HG03103 (cell line): ENCODE results near the gene TMEM187.
"Not testable (repeated sequence)": the region's sequence is repeated elsewhere in the genome, so short reads cannot be mapped to it uniquely, and the experiment has no call there.

ENCODE experiments used
- ATAC-seq: cut with Tn5 transposase; IDR thresholded peaks from one replicate; pipeline ENCODE4 v1.9.1; 2021; ENCODE audit warnings: low read depth; ENCODE audit not compliant: unreplicated experiment

TMEM187 gene

DNA sequence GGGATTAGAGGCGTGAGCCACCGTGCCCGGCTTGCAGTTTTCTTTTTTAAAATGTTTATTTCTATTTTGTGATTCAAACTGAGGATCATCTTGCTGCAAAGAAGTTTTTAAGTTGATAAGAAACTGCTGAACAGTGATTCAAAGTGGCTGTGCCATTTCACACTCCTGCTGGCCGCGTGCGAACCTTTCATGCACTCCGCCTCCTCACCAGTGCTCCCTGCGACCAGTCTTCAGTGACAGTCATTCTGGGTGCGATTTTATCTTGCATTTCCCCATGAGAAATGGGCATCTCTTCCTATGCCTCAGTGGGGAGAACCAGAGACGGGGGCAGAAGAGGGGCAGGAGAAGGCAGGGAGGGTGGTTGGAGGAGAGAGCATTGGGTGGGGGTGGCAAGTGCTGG lies 21.4 kb downstream of the TMEM187 start:
- ATAC-seq, result no peak

DNA sequence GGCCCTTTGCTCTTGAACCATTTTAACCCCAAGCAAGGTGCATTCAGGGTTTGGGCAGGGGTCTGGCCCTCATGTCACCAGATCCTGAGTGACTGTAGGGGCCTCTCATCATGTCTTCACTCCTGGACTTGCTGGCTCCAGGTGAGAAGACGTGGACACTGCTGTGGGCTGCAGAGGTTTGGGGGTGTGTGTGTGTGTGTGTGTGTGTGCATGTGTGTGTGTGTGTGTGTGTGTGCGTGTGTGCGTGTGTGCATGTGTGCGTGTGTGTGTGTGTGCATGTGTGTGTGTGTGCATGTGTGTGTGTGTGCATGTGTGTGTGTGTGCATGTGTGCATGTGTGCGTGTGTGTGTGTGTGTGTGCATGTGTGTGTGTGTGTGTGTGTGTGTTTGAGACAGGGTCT lies 21.8 kb downstream of the TMEM187 start:
- not testable (repeated sequence) for ATAC-seq

DNA sequence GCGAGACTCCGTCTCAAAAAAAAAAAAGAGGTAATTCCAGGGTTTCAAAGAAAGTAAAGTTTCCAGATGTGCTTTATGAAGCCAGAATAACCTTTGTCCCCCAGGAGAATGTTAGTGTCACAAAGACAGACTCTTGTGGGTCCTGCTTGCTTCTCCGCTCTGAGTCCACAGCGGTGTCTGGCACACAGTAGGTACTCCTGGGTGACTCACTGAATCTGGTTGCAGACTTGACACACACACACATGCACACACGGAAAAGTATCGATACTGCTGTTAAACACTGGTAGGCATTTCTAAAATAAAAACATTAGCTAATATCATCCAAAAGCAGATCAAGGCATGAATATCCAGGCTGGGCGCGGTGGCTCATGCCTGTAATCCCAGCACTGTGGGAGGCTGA lies 22.9 kb downstream of the TMEM187 start:
- no peak for ATAC-seq

DNA sequence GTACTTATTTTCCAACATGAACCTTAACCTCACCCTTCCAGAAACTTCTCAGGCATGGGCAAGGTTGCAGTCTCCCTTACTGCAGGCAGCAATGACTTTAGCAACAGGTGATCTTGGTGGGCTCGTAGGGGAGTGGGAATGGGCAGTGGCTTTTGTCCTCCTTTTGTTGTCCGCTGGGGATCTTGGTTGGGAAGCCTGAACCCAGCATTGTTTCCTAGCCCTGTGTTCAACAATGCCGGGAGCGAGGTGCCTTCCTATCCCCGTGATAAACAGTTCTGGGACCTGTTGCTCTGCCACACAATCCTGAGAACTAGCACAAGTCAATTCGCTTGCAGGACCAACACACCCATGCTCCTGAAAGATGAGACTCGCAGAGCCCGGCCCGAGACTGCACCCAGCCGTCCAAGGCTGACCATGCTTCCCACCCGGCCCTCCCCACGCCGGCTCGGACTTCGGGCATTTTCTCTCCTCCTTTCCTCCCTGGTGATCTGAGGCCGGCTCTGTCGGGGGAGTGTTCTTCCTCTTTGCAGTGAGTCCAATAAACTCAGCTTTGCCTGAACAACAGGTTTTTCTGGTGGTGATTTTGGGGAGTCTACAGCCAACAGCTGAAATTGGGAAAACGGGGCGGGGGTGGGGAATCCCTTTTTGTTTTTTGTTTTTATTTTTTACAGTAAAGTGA lies 26.9 kb downstream of the TMEM187 start:
- no peak for ATAC-seq

DNA sequence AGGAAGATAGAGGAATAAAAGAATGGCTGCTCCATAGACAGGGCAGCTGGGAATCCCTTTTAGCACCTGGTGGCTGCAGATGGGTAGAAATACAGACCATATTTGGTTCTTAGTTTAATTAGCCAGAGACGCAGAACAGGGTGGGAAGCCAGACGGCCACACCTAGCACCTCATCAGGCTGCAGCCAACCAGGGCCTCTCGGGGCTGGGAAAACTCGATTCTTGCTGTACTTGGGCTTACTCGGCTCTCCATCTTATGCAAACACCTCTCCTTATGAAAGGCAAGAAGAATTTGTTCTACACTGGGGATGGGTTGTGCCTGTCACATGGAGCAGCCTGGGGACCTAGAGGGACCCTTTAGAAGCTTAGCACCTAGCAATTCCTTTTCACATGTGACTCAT lies 27.5 kb downstream of the TMEM187 start:
- no peak for ATAC-seq

DNA sequence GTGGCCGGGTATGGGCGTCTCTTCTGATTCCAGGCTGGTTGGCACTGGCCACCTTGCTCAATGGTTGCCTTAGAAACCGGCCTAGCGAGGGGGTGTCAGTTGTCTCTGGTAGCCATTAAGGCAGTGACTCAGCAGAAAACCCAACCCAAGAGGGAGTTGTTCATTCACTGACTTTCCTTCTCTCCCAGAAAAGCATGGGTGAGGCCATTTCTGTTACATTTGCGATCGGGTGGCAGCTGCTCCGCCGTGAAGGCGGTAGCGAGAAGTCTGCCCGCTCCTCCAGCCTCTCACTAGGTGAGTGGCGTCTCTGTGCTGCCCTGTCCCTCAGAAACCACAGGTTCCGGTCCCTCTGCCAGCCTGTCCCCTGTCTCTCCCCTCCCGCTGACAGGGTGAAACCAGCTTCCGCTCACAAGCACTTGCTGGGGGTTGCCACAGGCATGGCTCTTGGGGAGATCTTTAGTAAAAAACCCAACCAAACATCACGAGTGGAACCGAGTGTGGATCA lies 29.7 kb downstream of the TMEM187 start:
- no peak for ATAC-seq

DNA sequence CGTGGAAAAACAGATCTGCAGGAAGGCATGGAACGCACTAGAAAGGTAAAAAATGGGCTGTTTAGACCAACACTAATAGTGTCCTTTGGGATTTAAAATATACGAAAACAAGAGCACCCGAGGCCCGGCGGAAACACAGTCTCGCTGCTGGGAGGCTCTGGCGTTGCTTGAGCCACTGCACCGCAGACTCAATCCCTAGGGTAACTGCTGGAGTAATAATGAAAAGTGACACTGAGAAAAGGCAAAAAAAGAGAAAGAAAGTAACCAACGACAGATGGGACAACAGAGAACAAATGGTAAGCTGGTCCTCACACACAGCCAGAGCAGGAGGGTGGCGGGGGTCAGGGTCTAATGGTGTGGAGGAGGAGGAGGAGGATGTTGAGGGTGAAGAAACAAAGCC lies 31.8 kb downstream of the TMEM187 start:
- ATAC-seq, result no peak

DNA sequence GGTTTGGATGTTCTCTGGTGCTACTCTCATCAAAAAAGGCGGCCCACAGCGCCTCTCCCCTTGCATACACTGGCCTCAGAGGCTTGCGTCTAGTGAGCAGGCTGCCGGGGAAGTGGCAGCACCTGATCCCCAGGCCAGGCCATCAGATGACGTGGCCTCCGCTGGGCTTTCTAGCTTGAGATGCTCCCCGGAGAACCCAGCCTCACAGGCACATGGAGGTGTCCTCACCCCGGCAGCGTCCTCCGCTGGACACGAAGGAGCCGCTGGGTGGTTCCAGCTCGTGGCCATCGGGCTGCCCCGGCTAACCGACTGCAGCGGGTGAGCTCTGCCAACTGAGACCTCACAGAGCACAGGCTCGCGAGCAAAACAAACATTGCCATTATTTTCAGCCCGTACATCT lies 34.4 kb downstream of the TMEM187 start:
- no peak for ATAC-seq

DNA sequence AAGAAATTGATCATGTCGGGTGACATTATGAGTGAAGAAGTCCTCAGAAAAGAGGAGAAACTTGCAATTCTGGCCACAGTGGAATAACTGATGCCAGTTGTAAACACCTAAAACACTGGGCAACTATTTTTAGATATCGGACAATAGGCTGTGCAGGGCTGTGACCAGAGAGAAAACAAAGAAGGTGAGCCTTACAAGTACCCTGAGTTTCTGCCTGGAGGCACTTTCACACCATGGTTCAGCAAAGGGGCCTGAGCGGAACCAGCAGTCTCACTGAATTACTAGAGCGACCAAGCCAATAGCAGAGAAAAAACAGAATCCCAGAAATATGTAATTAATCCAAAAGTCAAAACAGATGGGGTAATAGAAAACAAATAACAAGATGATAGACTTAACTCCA lies 36.0 kb downstream of the TMEM187 start:
- ATAC-seq, result no peak

DNA sequence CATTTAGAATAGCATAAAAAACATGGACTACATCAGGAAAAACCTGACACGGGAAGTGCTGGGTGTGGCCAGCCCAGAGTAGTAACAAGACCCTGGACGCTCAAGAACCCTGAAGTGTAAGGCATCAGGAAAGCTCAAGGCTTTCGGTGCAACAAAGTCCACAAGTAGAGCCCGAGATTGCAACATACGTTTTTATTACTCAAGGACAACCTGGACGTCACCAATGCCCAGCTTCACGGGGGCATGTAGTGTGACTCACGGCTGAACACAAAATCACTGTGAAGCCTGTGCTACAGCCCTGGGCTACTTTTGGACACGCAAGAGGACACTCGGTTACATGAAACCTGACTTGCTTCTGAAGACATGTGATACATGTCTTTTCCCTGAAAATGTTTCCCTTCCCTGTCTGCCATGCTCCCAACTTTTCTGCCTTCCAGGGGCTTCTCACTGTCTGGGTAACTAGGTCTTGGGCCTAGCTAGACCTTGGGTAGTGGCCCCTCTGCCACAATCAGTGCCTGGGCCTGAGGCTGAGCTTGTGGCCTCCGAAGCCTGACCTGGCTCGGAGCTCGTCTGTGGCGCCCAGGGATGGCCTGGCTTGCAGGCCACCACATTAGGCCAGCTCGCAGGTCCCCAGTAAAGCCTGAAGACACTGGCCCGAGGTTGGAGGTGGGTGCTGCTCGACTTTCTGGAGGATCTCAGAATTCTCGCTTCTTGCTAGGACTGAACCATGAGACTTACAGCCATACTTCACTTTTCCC lies 38.0 kb downstream of the TMEM187 start:
- ATAC-seq, result no peak

DNA sequence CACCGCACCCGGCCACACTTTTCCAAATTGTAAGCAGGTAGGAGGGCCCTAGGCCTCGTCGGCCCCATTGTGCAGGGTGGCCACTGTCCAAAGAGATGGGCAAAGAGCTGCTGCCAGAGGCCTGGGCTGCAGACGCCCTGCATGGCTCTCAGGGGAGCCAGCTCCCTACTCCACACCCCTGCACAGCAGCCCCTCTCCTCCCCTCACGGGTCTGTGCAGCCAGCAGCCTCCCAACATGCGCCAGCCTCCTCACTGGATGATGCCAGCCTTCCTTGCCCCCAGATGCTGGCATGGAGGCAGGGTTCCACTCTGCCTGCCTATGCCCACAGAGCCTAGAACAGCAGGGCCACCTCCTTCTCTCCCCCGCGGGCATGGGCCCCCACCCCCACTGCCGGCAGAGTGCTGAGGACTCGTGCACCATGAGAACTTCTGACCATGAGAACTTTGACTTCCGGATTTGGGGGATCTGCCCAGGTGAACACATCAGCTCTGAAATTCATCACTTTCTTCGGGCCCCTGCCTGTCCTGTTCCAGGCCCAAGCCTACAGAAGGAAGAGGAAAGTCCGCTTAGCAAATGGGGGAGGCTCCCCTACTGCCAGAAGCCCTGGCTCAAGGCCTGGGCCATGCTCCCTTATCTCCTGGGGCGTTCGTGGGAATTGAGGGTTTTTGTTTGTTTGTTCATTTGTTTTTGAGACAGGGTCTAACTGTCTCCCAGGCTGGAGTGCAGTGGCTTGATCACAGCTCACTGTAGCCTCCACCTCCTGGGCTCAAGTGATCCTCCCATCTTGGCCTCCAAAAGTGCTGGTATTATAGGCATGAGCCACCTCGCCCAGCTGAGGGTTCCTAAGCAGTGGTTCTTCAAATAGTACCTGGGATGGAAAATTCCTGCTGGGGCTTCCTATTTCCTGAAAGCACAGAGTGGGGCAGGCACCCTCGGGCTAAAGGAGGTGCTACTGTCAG lies 39.1 kb downstream of the TMEM187 start:
- no peak for ATAC-seq

DNA sequence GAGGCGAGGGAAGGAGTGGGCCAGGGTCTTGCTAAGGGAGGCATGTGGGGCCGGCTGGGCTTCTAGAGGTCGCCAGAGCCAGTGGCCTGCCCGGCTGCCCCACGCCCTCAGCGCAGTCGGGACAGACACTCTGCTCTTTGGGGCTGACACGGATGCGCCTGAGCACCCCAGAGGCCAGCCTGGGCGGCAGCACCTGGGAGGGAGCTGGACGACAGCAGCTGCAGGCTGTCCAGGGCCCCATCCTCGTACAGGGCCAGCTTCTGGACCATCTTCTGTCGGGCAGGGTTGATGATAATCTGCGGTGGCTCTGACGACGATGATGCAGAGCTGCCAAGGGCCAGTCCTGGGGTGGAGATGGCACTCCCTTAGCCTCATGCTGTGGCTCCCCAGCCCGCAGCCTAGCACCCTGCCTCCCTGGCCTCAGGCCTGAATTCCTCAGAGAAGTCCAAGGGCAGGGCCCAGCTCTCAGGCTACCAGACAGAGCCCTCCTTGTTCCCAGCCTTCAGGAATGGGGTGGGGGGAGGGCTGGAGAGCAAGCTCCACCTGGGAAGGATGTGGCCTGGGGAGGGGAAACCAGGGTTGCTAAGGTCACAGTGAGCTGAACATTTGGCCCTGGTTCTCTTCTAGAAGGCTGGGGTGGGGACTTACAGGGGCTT lies 39.9 kb downstream of the TMEM187 start:
- ATAC-seq, result no peak

DNA sequence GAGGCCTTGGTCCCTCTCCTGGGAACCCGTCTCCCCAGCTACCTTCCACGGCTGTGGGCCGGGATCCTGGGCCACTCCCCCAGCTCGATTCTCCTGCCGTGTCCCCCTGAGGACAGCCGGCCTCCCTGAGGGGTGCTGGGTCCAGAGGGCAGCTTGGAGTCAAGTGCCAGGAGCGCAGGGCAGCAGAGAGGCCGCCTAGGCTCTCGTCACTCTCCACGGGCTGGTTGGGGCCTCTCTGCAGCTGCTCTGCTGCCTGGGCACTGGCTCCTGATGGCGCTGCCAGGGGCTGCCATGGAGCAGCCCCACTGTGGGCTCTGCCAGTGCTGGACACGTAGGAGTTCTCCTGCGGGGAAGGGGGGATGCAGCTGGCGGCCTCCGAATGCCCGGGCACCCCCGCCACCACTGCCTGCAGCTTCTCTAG lies 40.5 kb downstream of the TMEM187 start:
- no peak for ATAC-seq

DNA sequence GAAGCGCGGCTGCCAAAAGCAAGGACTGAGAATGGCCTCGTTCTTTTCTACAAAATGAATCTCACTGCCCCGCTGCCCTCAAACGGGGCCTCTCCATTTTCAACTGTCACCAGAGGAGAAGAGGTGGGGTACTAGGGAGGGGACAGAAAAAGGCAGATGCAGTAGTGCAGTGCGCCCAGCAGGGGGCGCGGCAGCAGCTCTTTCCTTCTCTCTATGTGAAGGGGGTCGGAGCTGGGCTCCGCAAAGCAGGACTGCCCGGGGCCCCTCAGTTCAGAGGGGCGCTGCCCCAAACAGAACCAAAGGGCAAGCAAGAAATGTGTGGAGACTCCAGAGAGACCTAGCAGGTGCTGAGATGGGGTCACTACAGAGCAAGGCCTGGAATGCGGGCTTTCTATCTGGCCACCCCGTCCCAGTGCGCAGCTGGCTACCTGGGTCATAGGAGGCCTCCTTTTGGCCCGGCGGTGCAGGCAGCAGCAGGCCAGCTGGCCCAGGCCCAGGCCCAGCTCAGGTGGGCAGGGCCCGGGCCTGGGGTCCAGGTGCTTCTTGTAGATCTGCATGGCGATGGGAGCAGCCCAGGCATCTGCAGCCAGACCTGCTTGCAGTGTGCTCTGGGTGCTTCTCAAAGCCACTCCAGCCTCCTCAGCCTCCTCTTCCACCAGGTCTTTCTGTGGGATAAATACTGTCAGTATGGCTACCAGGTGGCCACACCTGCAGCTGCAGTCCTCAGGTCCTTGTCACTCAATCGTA lies 41.2 kb downstream of the TMEM187 start:
- ATAC-seq, result no peak

DNA sequence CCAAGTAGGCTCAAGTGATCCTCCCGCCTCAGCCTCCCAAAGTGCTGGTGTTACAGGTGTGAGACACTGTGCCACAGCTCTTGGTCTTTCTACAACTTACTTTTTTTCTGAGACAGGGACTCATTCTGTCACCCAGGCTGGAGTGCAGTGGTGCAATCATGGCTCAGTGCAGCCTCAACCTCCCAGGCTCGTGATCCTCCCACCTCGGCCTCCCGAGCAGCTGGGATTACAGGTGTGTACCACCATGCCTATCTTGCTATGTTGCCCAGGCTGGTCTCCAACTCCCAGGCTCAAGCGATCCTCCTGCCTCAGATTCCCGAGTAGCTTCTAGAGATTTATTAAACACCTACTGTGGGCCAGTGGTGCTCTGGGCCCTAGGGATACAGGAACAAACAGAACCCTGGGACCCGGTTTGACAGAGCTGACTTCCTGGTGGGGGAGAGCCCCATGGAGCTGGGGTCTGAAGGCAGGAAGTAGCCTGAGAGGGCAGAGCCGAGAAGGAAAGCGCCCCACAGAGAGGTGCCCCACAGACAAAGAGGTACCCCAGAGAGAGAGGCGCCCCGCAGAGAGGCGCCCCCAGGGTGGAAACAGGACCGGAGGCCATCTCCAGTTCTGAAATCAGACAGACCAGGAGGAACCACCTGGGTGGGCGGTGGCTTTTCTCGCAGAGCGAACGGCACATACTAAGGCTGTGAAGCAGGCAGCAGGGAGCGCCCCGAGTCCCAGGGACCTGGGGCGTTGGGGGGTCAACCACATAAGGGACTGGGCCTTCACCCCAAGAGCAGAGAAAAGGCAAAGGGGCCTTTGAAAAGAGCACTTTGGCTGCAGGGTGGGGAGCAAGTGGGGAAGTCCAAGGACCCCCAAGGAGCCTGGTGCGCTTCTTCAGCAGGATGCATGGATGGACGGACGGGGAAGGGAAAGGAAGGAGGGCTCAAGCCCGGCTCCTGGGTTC lies 42.2 kb downstream of the TMEM187 start:
- no peak for ATAC-seq

DNA sequence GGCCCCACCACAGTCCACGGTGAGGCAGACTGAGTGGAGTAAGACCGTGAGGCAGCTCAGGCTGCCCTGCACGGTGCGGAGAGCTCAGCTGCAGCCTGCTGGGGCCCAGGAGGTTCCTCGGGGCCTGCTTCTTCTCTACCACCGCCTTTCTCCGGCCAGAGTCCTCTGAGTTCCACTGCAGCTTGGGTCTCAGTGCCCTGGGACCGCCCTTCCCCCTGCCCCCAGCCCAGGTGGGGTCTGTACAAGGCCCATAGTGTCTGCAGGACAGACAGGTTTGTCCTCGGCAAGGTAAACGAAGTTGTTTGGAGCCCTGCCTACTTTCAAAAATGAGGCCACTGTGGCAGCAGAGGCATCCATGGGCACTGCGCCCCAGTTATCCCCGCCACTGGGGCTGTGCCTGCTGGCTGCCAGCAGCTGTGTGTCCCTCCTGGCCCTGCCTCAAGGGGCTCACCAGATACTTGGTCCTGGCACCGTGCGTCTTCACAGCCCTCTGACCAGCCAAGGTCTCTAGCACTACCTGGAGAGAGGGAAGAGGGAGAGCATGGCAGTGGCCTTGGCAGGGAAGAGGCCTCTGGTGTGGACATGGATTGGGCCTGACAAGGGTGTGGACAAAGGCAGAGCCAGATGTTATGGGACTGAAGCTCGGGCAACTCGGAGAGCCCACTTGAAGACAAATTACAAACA lies 43.2 kb downstream of the TMEM187 start:
- no peak for ATAC-seq

DNA sequence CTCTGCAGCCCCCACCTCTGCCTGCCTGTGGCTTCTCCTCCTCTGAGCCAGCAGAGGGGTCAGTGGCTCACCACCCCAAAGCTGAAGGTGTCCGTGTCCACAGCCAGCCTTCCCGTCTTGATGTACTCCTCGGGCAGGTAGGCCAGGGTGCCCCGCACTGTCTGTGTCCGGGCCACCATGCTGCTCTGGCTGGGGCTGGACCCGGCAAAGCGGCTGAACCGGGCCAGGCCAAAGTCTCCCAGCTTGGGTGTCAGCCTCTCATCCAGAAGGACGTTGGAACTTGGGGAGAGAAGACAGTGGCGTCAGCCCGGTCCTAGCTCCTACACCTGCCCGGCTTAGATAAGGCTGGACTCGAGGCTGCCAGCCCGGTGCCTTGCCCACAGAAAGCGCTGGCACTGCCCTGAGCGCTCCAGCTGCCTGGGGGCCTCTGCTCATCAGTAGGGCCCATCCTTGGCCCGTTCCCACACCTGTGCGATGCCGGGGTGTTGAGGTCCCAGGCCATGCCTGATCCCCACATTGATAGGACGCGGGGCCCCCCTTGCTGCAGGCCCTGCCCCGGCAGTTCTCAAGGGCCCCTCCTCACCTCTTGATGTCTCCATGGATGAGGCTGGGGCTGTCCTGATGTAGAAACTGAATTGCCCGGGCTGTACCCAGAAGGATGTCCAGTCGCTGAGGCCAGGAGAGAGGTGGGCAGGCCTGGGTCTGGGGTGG lies 44.0 kb downstream of the TMEM187 start:
- ATAC-seq, result no peak
